GM19463 (cell line): ENCODE measurements around the gene GPR52.
"Not testable (repeated sequence)": the region's sequence is repeated elsewhere in the genome, so short reads cannot be mapped to it uniquely, and the experiment has no call there.

ENCODE experiments used
- ATAC-seq: cut with Tn5 transposase; IDR thresholded peaks from one replicate; pipeline ENCODE4 v1.9.1; 2021; ENCODE audit warnings: mild to moderate bottlenecking, moderate library complexity; ENCODE audit not compliant: unreplicated experiment

The GPR52 gene, protein sequence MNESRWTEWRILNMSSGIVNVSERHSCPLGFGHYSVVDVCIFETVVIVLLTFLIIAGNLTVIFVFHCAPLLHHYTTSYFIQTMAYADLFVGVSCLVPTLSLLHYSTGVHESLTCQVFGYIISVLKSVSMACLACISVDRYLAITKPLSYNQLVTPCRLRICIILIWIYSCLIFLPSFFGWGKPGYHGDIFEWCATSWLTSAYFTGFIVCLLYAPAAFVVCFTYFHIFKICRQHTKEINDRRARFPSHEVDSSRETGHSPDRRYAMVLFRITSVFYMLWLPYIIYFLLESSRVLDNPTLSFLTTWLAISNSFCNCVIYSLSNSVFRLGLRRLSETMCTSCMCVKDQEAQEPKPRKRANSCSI

DNA sequence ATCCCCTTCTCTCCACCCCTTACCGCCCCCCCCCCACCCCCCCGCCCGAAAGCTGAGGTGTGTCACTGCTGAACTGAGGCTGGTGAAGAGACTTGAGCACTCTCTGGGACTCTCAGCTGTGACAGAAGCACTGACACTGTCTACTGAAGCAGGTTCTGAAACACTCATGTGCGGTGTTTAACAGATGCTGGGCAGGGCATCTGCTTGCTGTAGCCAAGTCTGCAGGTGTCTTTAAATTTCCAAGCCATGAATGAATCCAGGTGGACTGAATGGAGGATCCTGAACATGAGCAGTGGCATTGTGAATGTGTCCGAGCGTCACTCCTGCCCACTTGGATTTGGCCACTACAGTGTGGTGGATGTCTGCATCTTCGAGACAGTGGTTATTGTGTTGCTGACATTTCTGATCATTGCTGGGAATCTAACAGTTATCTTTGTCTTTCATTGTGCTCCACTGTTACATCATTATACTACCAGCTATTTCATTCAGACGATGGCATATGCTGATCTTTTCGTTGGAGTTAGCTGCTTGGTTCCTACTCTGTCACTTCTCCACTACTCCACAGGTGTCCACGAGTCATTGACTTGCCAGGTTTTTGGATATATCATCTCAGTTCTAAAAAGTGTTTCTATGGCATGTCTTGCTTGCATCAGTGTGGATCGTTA lies at the start of gene GPR52:
GPR52 (plus strand) TSS at position 99 of the 665 bp plus-strand sequence; CDS start at position 247, 148 bp downstream.
- ATAC-seq, result no peak

DNA sequence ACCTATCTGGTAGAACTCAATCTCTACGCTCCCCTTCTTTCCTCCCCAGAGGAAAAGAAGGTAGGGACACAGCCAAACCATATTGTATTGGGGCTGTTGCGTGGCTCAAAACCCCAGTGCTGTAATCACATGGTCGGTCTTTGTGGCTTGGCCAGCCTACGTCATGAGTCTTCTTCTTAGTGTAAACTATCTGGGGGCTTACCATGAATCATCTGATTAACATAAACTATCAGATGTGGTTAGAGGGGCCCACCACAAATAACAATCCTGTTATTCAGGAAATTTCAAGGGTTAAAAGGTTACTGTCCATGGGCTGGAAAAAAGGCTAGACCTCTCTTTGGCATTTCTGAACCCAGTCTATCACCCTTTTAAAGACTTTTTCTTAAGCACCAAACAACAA lies 49.5 kb upstream of the GPR52 start:
- peak; percentile 71 for ATAC-seq

DNA sequence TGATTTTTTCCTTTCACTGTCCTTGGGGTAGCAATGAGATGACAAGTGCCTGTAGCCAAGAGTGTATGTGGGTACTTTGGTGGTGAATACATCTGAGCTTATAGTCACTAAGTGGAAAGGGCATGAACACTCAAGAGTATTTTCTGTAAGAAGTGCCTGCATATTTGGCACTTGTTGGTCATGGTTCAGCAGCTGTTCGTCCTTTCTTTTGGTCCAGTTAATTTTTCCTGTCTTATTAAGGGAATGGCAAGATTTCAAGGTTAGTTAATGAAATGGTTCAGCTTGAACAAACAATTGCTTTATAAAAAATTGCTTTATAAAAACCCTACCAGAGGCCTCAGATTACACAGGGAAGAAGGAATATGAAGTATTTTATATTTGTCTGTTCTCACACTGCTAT lies 48.6 kb upstream of the GPR52 start:
- ATAC-seq, result no peak

DNA sequence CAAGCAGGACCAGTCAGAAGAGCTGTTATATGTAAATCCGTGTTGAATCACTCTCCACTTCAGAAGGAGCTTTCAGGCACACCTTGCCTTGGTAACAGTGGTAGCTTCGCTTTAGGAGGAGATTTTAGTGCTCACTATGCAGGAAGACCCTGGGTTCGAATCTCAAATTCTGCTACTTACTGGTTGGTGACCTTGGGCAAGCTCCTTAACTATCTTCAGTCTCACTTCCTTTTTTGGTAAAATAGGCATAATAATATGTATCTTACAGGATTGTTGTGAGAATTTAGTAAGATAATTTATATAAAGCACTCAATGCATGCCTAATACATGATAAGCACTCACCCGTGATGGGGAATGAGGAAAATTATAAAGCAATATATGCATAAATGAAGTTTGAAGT lies 46.7 kb upstream of the GPR52 start:
- no peak for ATAC-seq

DNA sequence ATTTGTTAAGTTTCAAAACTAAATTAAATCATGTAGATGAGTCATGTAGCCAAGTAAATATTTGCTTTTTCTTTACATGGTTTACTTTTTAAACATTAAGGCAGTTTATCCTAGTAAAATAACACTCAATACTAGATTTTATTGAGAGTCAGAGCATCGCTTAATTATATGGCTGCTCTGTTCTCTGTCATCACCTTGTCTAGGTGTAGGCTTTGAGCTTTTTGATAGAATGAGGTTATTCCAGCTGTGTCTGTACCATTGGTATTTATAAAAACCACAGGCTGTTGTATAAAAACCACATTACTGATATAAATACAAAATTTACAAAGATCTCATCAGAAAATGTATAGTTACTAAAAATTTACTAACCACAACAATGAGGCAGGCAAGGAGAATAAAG lies 42.5 kb upstream of the GPR52 start:
- no peak for ATAC-seq

DNA sequence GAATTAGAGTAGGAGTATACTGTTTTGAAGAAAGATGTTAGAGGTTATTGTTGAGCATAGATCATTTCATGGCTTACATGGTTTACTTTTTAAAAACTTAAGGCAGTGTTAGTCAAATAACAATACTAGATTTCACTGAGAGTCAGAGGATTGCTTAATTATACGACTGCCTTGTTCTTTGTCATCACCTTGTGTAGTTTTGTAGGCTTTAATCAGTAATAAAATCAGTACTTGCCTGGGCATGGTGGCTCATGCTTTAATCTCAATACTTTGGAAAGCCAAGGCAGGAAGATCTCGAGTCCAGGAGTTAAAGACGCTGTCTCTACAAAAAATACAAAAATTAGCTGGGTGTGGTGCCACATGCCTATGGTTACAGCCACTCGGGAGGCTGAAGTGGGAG lies 41.3 kb upstream of the GPR52 start:
- no peak for ATAC-seq

DNA sequence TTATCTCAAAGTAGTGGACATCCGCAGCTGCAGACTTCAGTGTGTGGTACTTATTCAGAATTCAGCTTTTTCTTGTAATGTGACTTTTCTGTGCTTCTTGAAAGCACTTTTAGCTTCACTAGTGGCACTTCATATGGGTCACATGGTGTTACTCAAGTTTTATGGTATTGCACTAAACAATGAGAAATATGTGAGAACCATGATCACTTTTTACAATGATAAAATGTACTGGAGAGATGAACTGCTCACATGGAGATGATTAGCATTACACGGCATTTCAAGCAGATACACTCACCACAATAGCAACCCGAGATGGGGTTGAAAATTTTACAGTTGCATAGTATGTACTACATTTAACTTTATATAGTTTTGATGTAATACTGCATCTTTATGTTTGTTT lies 40.1 kb upstream of the GPR52 start:
- no peak for ATAC-seq

DNA sequence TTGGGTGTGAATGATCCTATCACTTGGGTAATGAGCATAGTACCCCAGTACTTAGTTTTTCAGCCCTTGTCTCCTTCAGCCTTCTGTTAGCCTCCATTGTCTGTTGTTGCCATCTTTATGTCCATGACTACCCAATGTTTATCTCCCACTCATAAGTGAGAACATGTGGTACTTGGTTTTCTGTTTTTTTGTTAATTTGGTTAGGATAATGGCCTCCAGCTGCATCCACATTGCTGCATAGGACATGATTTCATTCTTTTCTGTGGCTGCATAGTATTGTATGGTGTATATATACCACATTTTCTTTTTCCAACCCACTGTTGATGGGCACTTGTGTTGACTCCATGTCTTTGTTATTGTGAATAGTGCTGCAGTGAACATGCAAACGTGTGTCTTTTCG lies 39.6 kb upstream of the GPR52 start:
- ATAC-seq, result no peak

DNA sequence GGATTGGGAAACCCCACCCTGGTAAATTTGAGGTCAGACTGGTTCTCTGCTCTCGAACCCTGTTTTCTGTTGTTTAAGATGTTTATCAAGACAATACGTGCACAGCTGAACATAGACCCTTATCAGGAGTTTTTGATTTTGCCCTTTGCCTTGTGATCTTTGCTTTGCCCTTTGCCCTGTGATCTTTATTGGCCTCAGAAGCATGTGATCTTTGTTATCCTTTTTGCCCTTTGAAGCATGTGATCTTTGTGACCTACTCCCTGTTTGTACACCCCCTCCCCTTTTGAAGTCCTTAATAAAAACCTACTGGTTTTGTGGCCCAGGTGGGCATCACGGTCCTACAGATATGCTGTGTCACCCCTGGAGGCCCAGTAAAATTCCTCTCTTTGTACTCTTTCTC lies 38.0 kb upstream of the GPR52 start:
- ATAC-seq, result not testable (repeated sequence)

DNA sequence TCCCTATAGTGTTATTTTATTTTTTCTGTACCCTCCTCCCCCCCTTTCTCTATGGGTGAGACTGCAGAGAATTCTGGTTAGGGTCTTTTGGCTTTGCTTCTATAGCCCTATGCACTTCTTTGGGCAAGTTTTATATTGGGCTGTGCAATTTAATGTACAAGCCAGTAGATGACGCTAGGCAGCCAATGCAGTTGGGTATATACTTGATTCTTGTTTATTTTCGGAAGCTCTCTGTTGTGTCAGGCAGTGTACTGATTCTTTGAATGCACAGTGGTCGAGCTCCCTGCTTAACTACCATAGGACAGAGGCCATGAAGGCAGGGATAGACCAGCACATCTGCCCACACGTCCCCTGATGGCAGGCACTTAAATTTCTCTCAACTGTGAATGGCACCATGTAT lies 34.1 kb upstream of the GPR52 start:
- ATAC-seq, result no peak

DNA sequence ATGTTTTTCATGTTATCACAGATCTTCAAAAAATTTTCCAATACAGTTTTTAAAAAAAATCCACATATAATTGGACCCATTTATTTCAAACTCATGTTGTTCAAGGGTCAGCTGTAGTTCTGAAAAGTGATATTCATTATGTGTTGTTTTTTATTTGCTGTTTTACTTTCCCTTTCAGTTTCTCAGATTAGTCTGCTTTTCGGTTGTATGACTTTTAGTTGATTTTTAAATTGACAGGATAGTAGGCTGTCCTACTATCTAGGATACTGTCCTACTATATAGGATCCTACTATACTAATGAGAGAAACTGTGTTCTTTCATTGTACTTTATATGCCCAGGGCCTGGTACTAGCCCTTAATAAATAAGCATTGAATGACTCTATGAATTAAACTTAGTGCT lies 33.6 kb upstream of the GPR52 start:
- no peak for ATAC-seq

DNA sequence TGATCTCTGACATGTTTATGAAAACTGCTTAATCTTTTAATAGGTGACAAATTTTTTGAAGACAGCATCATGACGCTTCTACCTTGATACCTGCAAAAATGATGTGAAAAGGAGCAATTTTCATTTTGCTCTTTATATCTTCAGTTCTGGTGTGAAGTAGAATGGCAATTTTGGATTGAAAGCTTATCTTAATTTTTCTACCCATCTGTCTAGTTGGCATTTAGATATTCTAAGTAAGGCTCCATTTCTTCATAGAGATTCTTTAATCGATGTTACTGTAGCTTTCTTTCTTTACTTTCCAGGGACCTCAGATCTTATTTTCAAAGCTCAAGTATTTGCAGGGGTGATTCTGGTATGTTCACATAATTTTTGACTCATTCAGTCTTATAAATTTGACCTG lies 32.3 kb upstream of the GPR52 start:
- ATAC-seq, result no peak

DNA sequence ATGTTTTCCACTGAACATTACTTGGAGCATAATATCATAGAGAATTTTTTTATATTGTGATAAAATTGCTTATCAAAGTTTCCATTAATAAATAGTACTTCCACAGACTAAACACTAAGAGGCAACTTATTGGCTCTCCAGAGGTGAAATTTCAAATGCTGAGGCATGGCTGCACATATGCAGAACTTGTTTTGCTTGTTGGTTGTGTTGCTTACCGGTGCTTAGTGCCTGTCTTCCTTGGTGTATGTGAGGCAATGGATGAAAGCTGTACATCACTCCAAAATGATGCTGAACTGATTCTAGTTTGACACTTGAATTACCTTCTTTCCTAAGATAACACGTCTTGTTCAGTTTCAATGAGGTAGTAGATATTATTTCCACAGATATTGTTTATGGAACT lies 29.8 kb upstream of the GPR52 start:
- ATAC-seq, result no peak

DNA sequence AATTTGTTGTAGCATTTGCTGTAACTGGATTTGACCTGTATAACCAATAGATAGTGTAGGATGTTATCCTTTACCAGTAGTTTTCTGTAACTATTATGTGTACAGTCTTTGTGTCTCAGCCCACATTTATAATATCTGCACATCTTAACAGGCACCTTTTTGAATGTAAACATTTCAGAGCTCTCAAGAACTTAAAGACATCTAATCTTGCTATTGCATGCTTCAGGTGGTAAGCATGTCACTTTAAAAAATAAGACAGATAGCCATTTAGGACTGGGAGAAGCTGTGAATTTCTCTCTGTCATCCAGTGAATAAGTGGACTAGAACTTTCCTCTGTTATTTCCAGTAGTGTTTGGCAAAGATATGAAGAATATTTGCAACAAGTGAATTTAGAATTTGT lies 22.6 kb upstream of the GPR52 start:
- ATAC-seq, result no peak

DNA sequence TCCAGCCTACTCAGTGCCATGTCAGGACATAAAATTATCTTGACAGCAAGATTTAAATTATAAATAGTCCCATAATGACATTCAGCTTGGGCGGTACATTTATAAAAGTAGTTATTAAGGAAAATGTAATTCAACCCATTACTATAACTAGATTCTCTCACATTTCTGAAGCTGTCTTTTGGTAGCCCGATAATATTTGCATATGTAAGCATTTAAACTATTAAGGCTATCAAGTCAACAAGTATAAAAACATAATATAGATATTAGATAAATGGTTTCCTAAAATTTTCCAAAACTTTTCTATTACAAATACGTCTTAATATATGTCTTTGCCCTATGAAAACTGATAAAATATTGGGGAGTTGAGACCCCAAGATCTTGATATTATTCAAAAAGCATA lies 21.6 kb upstream of the GPR52 start:
- no peak for ATAC-seq

DNA sequence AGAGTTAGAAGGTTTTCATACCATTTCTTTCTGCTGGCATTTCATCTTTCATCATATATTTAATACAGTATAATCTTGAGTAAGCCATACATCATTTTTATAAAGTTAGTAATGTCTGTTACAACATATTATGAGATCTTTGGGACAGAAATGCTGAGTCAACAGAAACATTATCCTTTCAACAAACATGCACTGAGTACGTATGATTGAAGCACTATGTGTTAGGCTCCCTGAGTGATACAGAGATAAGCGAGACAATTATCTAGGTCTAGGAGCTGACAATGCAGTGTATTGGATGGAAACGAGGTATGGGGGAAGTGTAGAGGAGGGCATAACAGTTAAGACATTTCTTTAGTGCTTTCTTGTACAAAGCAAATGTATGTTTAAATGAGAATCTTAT lies 19.7 kb upstream of the GPR52 start:
- ATAC-seq, result no peak

DNA sequence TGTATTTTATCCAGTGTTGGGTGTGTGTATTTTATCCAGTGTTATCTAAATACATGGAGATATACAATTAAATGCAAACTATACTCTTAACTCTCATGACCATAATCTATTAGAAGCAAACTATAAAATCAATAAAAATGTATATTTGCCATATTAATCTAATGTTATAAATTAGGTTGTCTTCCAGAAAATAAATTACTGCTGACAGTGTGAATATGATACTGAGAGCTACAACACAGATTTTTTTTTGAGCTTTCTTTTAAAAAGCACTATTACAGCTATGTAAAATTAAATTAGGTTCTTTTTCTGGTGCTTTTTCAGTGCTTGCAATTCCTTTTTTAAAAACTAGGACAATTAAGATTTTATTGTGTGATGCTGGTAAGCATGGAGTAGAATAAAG lies 19.0 kb upstream of the GPR52 start:
- no peak for ATAC-seq

DNA sequence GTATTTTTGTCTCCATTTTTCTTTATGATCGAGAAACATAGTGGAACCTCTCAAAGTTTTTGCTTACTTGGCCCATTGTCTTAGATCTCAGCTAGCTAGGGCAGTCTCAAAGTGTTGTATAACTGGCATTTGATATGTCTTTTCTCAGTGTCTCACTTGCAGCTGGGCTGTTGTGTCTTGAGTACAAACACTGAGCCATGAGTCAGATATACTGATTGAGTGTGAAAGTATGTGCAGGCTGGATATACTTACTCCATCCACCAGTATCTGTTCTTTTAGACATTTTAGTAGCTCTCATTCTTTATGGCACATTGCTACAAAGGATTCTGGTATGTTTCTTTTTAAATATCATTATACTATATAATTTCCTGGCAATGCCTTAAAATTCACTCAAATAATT lies 14.3 kb upstream of the GPR52 start:
- ATAC-seq, result no peak

DNA sequence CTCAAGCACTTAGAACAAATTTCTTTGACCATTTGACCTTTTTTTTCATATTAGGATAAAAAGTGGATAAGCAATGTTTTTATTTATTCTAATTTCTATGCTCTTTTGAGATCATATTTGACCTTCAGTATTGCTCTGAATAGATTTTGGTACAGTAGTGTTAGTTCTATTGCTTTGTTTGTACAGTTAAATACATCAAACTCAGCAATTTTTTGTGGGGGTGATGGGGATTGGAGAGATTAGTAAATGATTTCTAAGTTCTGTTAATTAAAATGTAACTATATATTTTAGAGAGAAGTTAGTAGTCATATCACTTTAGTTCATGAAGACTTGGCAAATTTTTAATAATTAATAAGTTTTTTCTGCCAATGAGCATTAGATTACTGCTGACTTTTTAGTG lies 2.4 kb upstream of the GPR52 start:
- ATAC-seq, result no peak

DNA sequence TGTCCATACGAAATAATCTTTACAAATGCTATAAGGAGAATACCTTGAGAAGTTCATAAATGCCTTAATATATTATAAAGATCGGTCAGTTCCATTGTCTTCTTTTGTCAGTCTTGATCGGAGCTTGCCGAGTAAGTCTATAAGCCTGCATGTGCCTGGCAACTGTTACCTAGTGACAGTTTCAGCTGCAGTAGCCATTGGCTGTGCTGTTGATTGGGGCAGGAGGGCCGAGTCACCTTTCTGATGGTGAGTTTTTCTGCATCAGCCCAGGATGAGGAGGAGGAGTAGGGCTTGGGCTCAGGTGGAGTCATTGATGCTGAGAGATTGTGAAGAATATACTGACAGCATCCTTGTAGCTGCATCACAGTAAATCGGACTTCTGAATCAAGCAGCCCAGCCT lies 1.9 kb upstream of the GPR52 start:
- ATAC-seq, result no peak

DNA sequence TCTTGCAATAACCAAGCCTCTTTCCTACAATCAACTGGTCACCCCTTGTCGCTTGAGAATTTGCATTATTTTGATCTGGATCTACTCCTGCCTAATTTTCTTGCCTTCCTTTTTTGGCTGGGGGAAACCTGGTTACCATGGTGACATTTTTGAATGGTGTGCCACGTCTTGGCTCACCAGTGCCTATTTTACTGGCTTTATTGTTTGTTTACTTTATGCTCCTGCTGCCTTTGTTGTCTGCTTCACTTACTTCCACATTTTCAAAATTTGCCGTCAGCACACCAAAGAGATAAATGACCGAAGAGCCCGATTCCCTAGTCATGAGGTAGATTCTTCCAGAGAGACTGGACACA lies 743 bp downstream of the GPR52 start:
- no peak for ATAC-seq

DNA sequence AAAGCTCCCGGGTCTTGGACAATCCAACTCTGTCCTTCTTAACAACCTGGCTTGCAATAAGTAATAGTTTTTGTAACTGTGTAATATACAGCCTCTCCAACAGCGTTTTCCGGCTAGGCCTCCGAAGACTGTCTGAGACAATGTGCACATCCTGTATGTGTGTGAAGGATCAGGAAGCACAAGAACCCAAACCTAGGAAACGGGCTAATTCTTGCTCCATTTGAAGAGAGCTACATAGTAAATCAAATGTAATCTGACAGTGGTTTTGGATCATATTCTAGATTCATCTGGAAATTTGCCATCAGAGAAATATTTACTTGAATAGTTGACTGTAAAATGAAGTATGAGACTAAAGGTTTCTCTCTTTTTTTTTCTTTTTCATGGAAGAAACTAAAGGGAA lies 1.2 kb downstream of the GPR52 start:
- no peak for ATAC-seq

DNA sequence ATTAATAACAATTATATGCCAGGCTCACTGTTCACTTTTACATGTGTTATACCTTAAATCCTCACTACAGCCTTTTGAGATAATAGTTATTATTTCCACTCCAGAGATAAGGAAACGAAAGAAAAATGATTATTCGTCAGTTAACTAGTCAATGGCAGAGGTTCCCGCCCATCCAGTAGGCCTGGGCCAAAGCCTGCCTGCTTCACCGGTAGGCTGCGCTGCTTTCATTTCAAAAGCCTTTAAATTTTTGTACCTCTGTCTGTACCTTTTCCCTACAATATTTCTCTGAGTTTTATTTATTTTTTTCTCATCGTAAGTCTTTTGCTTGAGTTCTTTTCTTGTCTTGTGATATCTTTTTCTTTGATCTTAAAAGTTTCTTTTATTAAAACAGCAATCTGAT lies 3.6 kb downstream of the GPR52 start:
- no peak for ATAC-seq
